Dermis blood vessel endothelial cell (primary cell): ENCODE data around the gene ZRANB1. TPM values are rescaled to one million over a fixed set of nuclear protein-coding genes. Genes with fewer than 3 reads are reported as not detected.

Experiments
- DNase-seq: peaks from one replicate; pipeline ENCODE4 v3.0.0; 2010
- total RNA-seq: library from RNA; depleted of rRNA; stranded (reverse); fragments of >200 nt; gene quantifications from 2 replicates; pipeline ENCODE4 v1.2.3, GENCODE V29; 2014

The ZRANB1 gene
- total RNA-seq, 1 donor from 2014 or later, result 25.4 TPM

DNA sequence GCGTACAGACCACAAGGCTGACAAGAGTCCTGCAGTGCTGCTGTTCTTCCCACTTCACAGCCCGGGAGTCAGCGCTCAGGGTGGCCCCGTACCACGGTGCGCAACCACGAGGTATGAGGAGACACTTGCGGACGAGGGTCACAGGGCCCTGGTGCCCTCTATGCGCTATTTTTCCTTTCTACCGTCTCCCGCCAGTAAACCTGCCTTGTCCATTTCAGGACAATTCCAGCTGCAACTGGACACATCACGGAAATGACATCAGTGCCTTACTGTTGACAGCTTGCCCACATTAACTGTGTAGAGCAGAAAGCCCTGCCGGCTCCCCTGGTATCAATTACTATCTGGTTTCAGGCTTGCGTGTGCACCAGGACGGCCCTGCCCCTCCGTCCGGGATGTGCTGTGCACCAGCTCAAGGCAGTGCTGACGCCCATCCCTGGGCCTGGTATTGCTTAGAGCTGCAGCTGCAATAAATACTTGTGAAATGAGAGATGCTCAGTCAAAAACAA, 65.1 kb downstream of the ZRANB1 start:
- peak; percentile 34 for DNase-seq

- no peak for DNase-seq
Observed at GRCh38 chr10:125007436-125007835, 65.5 kb downstream of the ZRANB1 start.

DNA sequence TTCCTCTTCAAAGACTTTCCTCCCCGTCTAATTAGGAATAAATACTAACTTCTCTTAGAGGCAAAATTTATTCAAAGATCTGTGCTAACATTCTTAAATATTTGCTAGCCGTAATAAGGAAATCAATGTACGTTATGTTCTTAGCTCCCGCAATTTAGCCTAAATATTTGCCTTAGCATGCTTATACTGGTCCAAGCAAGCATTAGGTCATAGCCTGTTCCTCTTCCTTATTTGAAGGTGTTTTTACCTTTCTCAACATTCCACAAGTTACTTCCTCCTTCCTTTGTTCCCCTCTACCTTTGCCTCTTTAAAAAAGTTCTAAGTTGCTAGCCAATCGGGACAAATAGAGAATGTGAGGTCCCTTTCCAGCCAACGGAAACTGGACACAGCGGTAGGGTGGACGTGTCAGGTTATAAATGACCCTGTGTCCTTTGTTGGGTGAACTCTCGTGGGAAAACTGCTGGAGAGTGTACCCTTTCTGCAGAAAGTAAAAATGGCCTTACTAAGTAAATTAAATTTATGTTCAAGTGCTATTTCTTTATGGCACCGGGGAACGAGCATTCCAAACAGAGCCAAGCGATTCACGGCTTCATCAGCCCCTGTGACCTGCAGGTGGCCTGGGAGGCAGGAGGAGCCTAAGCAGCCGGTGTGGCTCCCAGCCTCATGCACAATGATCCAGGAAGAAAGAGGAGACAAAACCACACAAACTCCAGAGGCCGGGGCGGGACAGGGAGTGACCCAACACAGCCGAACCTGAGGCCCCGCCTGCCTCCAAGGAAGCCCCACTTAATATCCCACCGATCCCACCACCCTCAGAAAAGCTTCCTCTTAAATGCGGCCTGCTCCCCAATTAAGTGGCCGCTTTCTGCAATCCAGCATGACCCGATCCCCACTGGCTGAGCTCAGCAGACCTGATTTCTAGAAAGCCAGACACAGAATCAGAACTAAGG, 67.0 kb downstream of the ZRANB1 start:
- no peak for DNase-seq

- DNase-seq, result no peak
Observed at GRCh38 chr10:125009661-125010161, 67.8 kb downstream of the ZRANB1 start.

GRCh38 chr10:125010362-125010761, 68.4 kb downstream of the ZRANB1 start:
- no peak for DNase-seq

- no peak for DNase-seq
Observed at GRCh38 chr10:125011171-125011925, 69.4 kb downstream of the ZRANB1 start.

DNA sequence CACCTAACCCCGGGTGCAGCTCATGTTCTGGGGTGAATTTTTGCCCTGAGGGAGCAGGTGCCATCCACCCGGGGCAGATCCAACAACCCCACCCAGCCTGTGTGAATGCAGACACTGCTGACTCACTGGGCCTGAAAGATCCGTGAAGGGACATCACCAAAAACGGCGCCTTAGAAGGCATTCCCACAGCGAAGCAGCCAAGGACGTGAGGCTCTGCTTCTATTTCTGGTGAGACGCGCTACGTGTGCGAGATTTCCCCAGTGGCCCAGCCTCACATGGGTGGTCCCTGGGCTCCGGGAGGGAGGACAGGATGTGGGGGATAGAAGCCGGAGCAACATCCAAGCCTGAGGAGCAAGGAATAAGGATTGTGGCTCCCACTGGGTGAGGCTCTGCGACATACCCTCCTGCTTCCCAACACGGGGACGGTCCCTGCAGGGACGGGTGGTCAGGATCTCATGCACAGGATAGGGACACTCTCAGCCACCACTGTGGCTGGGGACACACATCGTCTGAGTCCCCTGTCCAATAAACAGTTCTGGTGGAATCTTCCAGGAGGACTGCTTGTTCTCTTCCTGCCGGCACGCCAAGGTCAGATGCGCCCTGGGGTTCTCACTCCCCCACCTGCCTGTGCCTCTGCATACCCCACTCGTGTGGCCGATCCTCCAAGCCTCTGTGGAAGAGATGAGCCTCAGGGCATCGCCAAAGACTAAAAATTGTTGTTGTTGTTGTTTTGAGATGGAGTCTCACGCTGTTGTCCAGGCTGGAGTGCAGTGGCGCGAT, 70.2 kb downstream of the ZRANB1 start:
- no peak for DNase-seq

DNA sequence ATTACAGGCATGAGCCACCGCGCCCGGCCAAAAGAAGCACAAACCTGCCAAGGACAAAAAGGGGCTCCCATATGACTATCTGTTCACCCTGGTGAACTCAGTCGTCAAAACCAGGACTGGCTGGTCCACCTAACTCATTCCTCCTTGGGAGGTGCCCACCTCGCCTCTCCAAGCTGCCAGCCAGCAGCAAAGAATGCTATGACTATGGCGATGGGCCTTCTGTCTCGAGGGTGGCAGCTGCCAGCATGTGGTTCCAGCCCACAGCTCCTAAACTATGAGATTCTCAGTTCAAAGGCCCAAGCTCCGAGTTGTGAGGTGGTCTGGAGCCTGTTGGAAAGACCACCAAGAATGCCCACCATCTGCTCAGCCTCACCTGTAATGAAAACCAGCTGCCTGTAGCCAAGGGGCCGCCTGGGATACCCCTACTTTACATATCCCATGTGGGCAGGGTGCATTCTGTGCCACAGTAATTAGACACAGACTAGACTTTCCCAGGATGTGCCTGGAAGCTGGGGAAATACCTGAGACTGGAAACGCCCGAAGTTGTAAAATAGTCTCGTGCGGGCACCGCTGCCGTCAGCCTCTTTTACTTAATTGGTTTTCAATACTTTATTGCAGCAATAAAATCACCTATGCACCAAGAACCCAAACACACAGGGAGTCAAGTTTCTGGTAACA, 71.1 kb downstream of the ZRANB1 start:
- no peak for DNase-seq

GRCh38 chr10:125013529-125013872, 71.6 kb downstream of the ZRANB1 start:
- DNase-seq, result no peak

- peak; percentile 47 for DNase-seq
Observed at GRCh38 chr10:125014086-125014830, 72.3 kb downstream of the ZRANB1 start.

- no peak for DNase-seq
Observed at GRCh38 chr10:125014836-125015355, 73.0 kb downstream of the ZRANB1 start.

DNA sequence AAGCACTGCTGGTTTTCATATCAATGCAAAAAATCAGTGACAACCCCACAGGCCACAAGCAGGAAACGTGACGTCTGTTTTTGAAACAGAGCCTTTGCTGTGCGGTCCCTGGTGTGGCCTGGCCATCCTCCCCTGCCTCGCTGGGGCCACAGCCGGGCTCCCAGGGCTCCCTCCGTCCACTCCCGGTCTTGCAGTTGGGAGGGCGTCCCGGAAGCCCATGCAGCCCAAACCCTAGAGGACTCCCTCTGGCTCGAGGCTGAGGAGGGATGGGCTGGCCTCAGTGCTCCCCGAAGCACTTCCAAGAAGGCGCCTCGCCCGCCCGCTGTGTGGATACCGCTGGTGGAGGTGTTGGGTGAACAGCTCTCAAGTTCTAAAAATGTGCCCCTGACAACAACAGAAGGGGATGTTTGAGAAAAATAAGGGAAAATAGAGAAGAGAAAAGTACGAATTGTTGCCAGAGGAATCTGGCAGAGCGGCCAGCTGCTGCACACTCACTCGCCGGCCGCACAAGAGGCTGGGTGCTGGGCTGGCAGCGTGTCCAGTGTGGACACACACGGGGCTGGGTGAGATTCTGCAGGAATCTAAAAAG, 73.5 kb downstream of the ZRANB1 start:
- DNase-seq, result no peak

- no peak for DNase-seq
Observed at GRCh38 chr10:125016123-125016522, 74.2 kb downstream of the ZRANB1 start.

GRCh38 chr10:125016611-125017202, 74.8 kb downstream of the ZRANB1 start:
- peak; percentile 57 for DNase-seq

GRCh38 chr10:125017547-125018298, 75.8 kb downstream of the ZRANB1 start:
- DNase-seq, result no peak

GRCh38 chr10:125018576-125019143, 76.7 kb downstream of the ZRANB1 start:
- no peak for DNase-seq

DNA sequence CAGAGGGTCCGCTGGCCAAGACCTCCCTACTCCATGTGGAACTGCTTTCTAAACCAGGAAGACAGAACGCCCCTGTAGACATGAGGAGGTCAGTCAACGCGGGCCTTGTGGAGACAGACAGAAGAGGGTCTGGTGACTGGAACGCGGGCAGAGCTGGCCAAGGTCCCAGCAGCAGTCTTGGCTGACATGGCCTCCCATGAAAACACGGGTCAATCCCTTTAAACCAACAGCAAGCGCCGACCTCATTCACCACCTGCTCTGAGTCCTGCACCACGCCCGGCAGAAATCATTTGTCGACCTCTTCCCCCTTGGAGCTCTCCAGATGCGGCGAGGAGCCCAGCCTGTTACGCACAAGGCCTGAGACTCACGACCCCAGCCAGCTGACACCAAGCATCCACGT, 78.5 kb downstream of the ZRANB1 start:
- no peak for DNase-seq

- DNase-seq, result no peak
Observed at GRCh38 chr10:125020871-125021270, 78.9 kb downstream of the ZRANB1 start.
